ENCODE results near the gene C1QTNF8.

C1QTNF8 gene

GRCh38 chr16:1107731-1108130 lies 11.7 kb upstream of the C1QTNF8 start:
- no peak for DNase-seq

- DNase-seq = no peak
Observed at GRCh38 chr16:1107141-1107540, 11.1 kb upstream of the C1QTNF8 start.

GRCh38 chr16:1106659-1107058 lies 10.6 kb upstream of the C1QTNF8 start:
- DNase-seq = no peak

GRCh38 chr16:1105888-1106620 lies 10.0 kb upstream of the C1QTNF8 start:
- DNase-seq = no peak

GRCh38 chr16:1103636-1103980 lies 7.6 kb upstream of the C1QTNF8 start:
- DNase-seq = no peak

- DNase-seq = no peak
Observed at GRCh38 chr16:1102921-1103635, 7.0 kb upstream of the C1QTNF8 start.

- DNase-seq = no peak
Observed at GRCh38 chr16:1102333-1102700, 6.3 kb upstream of the C1QTNF8 start.

GRCh38 chr16:1101573-1102332 lies 5.7 kb upstream of the C1QTNF8 start:
- DNase-seq = no peak

- no peak for DNase-seq
Observed at GRCh38 chr16:1101133-1101532, 5.1 kb upstream of the C1QTNF8 start.

- DNase-seq = no peak
Observed at GRCh38 chr16:1100084-1100800, 4.2 kb upstream of the C1QTNF8 start.

- no peak for DNase-seq
Observed at GRCh38 chr16:1099189-1100083, 3.4 kb upstream of the C1QTNF8 start.

GRCh38 chr16:1098266-1098991 lies 2.4 kb upstream of the C1QTNF8 start:
- no peak for DNase-seq

GRCh38 chr16:1097800-1098199 lies 1.8 kb upstream of the C1QTNF8 start:
- DNase-seq = no peak

GRCh38 chr16:1097156-1097555 lies 1.1 kb upstream of the C1QTNF8 start:
- DNase-seq = no peak

- no peak for DNase-seq
Observed at GRCh38 chr16:1095450-1096168, 435 bp downstream of the C1QTNF8 start.

GRCh38 chr16:1094601-1095449 lies 1.2 kb downstream of the C1QTNF8 start:
- no peak for DNase-seq

- DNase-seq = no peak
Observed at GRCh38 chr16:1094124-1094479, 1.9 kb downstream of the C1QTNF8 start.

- DNase-seq = no peak
Observed at GRCh38 chr16:1093284-1094123, 2.5 kb downstream of the C1QTNF8 start.
